NCI-H128 (cell line): ENCODE measurements around the gene PTK6.

Experiments used
- DNase-seq: peaks from one replicate; lab custom pipeline; 2025; ENCODE audit not compliant: unreplicated experiment; lab: John Stamatoyannopoulos, UW

PTK6 gene

GRCh38 chr20:63496596-63497120, 40.5 kb downstream of the PTK6 start:
- no peak for DNase-seq

- DNase-seq = peak; percentile 32
These were observed 41.2 kb downstream of the PTK6 start for GRCh38 chr20:63495741-63496595.

- DNase-seq = no peak
These were observed 41.9 kb downstream of the PTK6 start for GRCh38 chr20:63495167-63495720.

GRCh38 chr20:63494420-63495166, 42.6 kb downstream of the PTK6 start:
- DNase-seq = no peak

GRCh38 chr20:63494084-63494419, 43.1 kb downstream of the PTK6 start:
- DNase-seq = no peak

DNA sequence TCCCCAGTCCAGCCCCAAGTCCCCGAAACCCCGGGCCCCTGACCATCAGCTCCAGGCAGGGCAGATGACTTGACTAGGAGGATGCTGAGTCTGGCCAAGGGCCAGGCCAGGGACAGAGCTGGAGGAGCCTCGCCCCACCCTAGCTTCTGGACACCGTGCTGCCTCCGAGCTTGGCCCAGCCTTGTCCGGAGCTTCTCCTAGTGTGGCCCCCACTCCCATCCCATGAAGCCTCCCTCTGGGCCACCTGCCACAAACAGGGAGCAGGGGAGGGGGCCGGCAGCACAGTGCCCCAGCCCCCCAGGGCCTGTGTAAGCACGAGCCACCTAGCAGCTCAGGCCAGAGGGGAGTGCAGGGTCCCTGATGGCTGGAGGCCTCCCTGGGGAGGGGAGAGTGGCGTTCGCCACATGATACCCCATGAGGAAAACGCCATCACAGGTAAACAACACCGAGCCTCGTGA, 43.6 kb downstream of the PTK6 start:
- DNase-seq = no peak

DNA sequence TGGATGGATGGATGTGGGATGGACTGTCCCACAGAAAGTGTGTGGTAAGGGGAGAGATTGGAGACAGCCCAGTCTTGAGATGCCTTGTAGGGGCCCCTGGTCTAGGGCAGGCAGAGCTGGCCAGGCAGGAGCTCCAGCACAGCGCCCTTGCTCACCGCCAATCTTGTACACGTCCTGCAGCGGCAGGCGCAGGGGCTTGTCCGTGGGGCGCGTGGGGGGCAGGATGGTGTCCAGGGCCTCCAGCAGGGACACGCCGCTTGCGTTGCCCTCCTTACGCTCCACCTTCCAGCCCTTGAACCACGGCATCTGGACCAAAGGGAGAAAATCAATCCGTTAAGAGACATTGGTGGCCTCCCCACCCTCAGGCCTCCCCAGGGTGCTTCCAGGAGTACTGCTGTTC, 44.2 kb downstream of the PTK6 start:
- no peak for DNase-seq

DNA sequence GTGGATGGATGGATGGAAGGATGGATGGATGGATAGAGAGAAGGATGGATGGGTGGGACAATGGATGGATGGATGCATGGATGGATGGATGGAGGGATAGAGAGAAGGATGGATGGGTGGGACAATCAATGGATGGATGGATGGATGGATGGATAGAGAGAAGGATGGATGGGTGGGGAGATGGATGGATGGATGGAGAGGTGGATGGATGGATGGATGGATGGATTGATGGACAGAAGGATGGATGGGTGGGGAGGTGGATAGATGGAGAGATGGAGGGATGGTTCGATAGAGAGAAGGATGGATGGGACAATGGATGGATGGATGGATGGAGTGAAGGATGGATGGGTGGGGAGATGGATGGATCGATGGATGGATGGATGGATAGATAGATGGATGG, 44.7 kb downstream of the PTK6 start:
- DNase-seq = no peak

GRCh38 chr20:63491635-63492230, 45.4 kb downstream of the PTK6 start:
- no peak for DNase-seq

- no peak for DNase-seq
These were observed 46.1 kb downstream of the PTK6 start for GRCh38 chr20:63491078-63491477.

- DNase-seq = no peak
These were observed 46.8 kb downstream of the PTK6 start for GRCh38 chr20:63490416-63490815.

DNA sequence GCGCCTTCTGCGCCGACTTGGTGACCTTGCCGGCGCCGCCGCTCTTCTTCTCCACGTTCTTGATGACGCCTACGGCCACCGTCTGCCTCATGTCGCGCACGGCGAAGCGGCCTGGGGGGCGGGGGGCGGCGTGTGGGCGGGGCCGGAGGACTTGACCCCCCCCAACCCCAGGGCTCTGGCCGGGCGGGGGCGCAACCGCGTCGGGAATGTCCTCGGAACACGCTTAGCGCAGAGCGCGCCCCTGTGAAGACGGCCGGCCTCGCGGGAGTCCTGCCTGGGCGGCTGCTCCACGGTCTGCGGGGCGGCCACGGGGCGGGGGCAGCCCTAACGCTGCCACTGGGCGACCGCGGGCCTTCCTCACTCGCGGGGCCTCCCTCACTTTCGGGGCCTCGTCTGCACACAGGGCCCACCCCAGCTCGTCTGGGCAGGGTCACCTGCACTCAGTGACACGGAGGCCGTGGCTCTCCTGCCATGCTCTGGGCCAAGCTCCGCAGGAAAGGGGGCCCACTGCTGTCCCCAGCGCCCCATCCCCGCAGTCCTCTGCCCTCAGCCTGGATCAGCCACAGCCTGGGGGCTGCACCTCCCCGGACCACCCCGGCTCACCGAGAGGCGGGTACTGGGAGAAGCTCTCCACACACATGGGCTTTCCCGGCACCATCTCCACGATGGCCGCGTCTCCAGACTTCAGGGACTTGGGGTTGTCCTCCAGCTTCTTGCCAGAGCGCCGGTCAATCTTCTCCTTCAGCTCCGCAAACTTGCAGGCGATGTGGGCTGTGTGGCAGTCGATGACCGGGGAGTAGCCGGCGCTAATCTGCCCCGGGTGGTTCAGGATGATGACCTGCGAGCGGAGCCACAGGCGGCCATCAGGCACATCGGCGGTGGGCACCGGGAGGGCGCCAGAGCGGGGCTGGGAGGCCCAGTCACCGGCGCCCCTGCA, 48.6 kb downstream of the PTK6 start:
- DNase-seq = no peak

GRCh38 chr20:63487781-63488241, 49.4 kb downstream of the PTK6 start:
- DNase-seq = no peak

DNA sequence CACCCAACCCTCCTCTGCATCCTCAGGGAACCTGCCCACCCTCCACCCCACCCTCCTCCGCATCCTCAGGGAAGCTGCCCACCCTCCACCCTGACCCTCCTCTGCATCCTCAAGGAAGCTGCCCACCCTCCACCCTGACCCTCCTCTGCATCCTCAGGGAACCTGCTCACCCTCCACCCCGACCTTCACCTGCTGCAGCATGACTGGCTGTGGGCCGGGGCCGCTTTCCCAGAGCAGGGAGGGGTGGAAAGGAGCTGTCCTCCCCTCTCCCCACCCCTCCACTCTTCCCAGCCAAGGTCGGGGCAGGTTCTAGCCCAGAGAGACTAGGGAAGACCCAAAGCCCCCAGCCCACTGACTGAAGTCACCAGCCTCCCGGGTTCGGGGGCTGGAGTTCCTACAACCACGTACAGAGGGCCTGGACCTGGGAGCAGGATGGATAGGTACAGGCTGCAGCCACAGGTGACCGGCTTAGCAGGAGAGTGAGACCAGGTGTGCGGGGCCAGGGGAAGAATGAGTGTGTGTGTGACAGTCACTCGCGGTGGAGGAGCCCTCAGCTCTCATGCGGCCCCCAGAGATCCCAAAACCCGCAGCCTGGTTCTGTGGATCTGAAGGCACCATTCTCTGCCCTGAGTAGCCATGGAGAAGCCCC, 49.9 kb downstream of the PTK6 start:
- no peak for DNase-seq

GRCh38 chr20:63486300-63486855, 50.8 kb downstream of the PTK6 start:
- DNase-seq = no peak

- no peak for DNase-seq
These were observed 52.3 kb downstream of the PTK6 start for GRCh38 chr20:63484651-63485403.

GRCh38 chr20:63484236-63484635, 52.9 kb downstream of the PTK6 start:
- DNase-seq = no peak

- DNase-seq = no peak
These were observed 53.3 kb downstream of the PTK6 start for GRCh38 chr20:63483834-63484233.
